WTC11 (cell line): ENCODE data around the gene DMTF1.

Experiments used
- CBFB ChIP-seq: sonication (generic); formaldehyde crosslinking; IDR thresholded peaks from 2 replicates; pipeline ENCODE4 v1.8.1; 2022; ENCODE audit warnings: mild to moderate bottlenecking, low read depth, missing genetic modification reagents
- CREB1 ChIP-seq: sonication (generic); formaldehyde crosslinking; IDR thresholded peaks from 2 replicates; pipeline ENCODE4 v1.8.0; 2023; ENCODE audit warnings: mild to moderate bottlenecking, missing genetic modification reagents
- CREM ChIP-seq: sonication (generic); formaldehyde crosslinking; IDR thresholded peaks from 2 replicates; pipeline ENCODE4 v1.8.1; 2022; ENCODE audit warnings: mild to moderate bottlenecking, missing genetic modification reagents, moderate library complexity
- IRF2 ChIP-seq: sonication (generic); formaldehyde crosslinking; IDR thresholded peaks from 2 replicates; pipeline ENCODE4 v1.8.0; 2022; ENCODE audit warnings: low read depth, missing genetic modification reagents, borderline replicate concordance
- MXD4 ChIP-seq: fragments of 250-450 bp; sonication (Bioruptor Pico); IDR thresholded peaks from 2 replicates; pipeline ENCODE4 v1.8.0; 2021; ENCODE audit warnings: mild to moderate bottlenecking, moderate library complexity, borderline replicate concordance
- RELA ChIP-seq: sonication (generic); formaldehyde crosslinking; IDR thresholded peaks from 2 replicates; pipeline ENCODE4 v1.8.1; 2022; ENCODE audit warnings: missing genetic modification reagents, mild to moderate bottlenecking, borderline replicate concordance
- SOX15 ChIP-seq: fragments of 250-450 bp; sonication (Bioruptor Pico); IDR thresholded peaks from 2 replicates; pipeline ENCODE4 v1.9.0; 2021; ENCODE audit warnings: mild to moderate bottlenecking
- TEAD4 ChIP-seq: sonication (generic); formaldehyde crosslinking; IDR thresholded peaks from 2 replicates; pipeline ENCODE4 v1.8.0; 2022; ENCODE audit warnings: mild to moderate bottlenecking, missing genetic modification reagents
- ZNF317 ChIP-seq: sonication (generic); formaldehyde crosslinking; IDR thresholded peaks from 2 replicates; pipeline ENCODE4 v1.8.1; 2023; ENCODE audit warnings: low read depth, mild to moderate bottlenecking, moderate library complexity, missing genetic modification reagents, borderline replicate concordance
- TF ChIP-seq, protein P1 (sequence below): fragments of 200-600 bp; IDR thresholded peaks from 2 replicates; pipeline ENCODE4 v1.8.0; 2022; ENCODE audit warnings: antibody characterized with exemption
- TF ChIP-seq, protein P2 (sequence below): sonication (generic); formaldehyde crosslinking; IDR thresholded peaks from 2 replicates; pipeline ENCODE4 v1.8.0; 2022; ENCODE audit warnings: mild to moderate bottlenecking, missing genetic modification reagents
- TF ChIP-seq, protein P3 (sequence below): sonication (generic); formaldehyde crosslinking; IDR thresholded peaks from 2 replicates; pipeline ENCODE4 v1.8.0; 2023; ENCODE audit warnings: missing genetic modification reagents
- TF ChIP-seq, protein P4 (sequence below): sonication (generic); formaldehyde crosslinking; IDR thresholded peaks from 2 replicates; pipeline ENCODE4 v1.8.1; 2023; ENCODE audit warnings: mild to moderate bottlenecking, missing genetic modification reagents
- TF ChIP-seq, protein P5 (sequence below): sonication (generic); formaldehyde crosslinking; IDR thresholded peaks from 2 replicates; pipeline ENCODE4 v1.8.0; 2022; ENCODE audit warnings: mild to moderate bottlenecking, missing genetic modification reagents

DNA sequence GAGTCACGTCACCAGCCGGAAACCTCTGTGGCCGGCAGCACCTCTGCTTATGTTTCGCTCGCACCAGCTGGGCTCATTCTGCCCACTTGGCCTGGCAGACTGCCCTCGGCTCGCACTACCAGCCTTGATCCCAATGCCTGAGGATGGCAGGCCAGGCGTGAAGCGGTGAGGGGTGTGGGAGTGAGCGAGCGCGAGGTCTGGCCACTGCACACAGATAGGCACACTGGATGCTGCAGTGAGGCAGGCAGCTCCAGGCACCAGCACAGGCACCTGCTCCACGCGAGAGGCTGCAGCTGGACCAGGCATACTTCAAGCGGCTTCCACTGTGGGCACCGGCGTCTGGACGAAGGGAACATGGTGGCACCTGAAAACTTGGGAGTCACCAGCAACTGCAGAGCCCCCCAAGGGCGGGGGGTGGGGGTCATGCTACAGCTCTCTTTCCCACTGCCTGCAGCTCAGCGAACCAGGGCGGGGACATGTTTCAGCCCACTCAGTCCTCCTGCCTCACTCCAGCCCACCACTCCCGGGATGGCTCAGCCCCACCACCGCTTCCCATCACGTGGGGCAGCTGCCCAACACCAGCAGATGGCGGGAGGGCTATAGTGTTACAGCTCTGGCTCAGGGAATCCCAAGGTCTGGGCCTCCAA is 5.4 kb upstream of the DMTF1 start:
- TF ChIP-seq, protein P1, sequence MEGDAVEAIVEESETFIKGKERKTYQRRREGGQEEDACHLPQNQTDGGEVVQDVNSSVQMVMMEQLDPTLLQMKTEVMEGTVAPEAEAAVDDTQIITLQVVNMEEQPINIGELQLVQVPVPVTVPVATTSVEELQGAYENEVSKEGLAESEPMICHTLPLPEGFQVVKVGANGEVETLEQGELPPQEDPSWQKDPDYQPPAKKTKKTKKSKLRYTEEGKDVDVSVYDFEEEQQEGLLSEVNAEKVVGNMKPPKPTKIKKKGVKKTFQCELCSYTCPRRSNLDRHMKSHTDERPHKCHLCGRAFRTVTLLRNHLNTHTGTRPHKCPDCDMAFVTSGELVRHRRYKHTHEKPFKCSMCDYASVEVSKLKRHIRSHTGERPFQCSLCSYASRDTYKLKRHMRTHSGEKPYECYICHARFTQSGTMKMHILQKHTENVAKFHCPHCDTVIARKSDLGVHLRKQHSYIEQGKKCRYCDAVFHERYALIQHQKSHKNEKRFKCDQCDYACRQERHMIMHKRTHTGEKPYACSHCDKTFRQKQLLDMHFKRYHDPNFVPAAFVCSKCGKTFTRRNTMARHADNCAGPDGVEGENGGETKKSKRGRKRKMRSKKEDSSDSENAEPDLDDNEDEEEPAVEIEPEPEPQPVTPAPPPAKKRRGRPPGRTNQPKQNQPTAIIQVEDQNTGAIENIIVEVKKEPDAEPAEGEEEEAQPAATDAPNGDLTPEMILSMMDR: no peak
- no peak for TF ChIP-seq MXD4
- TF ChIP-seq SOX15: no peak
- TF ChIP-seq, protein P2, sequence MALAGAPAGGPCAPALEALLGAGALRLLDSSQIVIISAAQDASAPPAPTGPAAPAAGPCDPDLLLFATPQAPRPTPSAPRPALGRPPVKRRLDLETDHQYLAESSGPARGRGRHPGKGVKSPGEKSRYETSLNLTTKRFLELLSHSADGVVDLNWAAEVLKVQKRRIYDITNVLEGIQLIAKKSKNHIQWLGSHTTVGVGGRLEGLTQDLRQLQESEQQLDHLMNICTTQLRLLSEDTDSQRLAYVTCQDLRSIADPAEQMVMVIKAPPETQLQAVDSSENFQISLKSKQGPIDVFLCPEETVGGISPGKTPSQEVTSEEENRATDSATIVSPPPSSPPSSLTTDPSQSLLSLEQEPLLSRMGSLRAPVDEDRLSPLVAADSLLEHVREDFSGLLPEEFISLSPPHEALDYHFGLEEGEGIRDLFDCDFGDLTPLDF: no peak
- TF ChIP-seq ZNF317 (CRISPR knock-in tag): no peak
- no peak for TF ChIP-seq IRF2
- no peak for TF ChIP-seq CREM (CRISPR knock-in tag)
- TF ChIP-seq, protein P3, sequence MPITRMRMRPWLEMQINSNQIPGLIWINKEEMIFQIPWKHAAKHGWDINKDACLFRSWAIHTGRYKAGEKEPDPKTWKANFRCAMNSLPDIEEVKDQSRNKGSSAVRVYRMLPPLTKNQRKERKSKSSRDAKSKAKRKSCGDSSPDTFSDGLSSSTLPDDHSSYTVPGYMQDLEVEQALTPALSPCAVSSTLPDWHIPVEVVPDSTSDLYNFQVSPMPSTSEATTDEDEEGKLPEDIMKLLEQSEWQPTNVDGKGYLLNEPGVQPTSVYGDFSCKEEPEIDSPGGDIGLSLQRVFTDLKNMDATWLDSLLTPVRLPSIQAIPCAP (CRISPR knock-in tag): no peak
- TF ChIP-seq CREB1 (CRISPR knock-in tag): no peak
- TF ChIP-seq, protein P4, sequence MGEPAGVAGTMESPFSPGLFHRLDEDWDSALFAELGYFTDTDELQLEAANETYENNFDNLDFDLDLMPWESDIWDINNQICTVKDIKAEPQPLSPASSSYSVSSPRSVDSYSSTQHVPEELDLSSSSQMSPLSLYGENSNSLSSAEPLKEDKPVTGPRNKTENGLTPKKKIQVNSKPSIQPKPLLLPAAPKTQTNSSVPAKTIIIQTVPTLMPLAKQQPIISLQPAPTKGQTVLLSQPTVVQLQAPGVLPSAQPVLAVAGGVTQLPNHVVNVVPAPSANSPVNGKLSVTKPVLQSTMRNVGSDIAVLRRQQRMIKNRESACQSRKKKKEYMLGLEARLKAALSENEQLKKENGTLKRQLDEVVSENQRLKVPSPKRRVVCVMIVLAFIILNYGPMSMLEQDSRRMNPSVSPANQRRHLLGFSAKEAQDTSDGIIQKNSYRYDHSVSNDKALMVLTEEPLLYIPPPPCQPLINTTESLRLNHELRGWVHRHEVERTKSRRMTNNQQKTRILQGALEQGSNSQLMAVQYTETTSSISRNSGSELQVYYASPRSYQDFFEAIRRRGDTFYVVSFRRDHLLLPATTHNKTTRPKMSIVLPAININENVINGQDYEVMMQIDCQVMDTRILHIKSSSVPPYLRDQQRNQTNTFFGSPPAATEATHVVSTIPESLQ (CRISPR knock-in tag): no peak
- no peak for TF ChIP-seq CBFB (CRISPR knock-in tag)
- TF ChIP-seq, protein P5, sequence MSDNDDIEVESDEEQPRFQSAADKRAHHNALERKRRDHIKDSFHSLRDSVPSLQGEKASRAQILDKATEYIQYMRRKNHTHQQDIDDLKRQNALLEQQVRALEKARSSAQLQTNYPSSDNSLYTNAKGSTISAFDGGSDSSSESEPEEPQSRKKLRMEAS (CRISPR knock-in tag): no peak
- TF ChIP-seq RELA (CRISPR knock-in tag): no peak
- no peak for TF ChIP-seq TEAD4 (CRISPR knock-in tag)
